ENCODE measurements around the gene TESPA1. TPM values are rescaled to one million over a fixed set of nuclear protein-coding genes. Genes with fewer than 3 reads are reported as not detected.
"Not testable (repeated sequence)": the region's sequence is repeated elsewhere in the genome, so short reads cannot be mapped to it uniquely, and the experiment has no call there.

TESPA1 gene
- 1.5 and 2.1 TPM in 2 replicates for total RNA-seq (2014; rRNA removed; shearing (Covaris generic))

DNA sequence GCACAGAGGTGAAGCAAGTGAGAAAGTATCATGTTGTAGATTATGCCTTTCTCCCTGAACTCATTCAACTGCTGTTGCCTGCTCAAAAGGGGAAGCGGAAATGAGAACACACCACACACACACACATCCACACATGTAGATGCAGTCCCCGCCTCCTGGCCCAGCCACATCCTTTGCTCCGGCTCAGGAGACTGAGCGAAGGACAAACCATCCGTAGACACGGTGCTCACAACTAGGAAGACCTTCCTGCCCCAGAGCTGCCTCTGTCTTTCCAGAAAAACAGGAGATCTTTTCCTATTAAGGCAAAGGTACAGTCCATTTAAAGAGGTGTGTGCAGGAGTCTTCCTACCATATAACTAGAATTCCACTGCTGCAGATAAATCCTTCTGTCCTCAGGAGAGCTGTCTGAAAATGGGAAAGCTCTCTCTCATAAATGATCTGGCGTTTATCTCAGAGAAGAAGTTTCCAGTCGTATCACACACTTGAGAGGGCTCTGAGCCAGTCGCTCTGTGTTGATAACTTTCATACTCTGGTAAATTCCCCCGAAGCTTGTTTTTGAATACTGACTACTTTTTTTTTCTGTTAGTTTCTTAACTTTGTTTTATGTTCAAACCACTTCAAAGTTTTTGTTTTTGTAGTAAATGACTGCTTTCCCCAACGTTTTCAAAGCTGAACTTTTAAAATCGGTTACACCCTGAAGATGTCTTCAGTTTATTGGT is at the start of gene TESPA1:
TESPA1 (minus strand) TSS at position 105 of the 719 bp plus-strand sequence. CDS start 10,200 bp downstream, outside the sequence.
- DNase-seq (ENCODE audit: low read depth), result peak; percentile 41

GRCh38 chr12:55034218-55034617 is 49.7 kb upstream of the TESPA1 start:
- DNase-seq (ENCODE audit: low read depth), result no peak

GRCh38 chr12:55025508-55025907 is 40.9 kb upstream of the TESPA1 start:
- DNase-seq (ENCODE audit: low read depth), result no peak

- DNase-seq (ENCODE audit: low read depth), result no peak
Measured at GRCh38 chr12:55024575-55024974, 40.0 kb upstream of the TESPA1 start.

- DNase-seq (ENCODE audit: low read depth), result peak; percentile 33
Measured at GRCh38 chr12:55019784-55020183, 35.2 kb upstream of the TESPA1 start, which contains the start of gene NEUROD4. Gene NEUROD4 (plus strand): TSS chr12:55019974. CDS start chr12:55026440, 6,466 bp downstream.

- no peak for DNase-seq (ENCODE audit: low read depth)
Measured at GRCh38 chr12:55017416-55017925, 32.9 kb upstream of the TESPA1 start.

DNA sequence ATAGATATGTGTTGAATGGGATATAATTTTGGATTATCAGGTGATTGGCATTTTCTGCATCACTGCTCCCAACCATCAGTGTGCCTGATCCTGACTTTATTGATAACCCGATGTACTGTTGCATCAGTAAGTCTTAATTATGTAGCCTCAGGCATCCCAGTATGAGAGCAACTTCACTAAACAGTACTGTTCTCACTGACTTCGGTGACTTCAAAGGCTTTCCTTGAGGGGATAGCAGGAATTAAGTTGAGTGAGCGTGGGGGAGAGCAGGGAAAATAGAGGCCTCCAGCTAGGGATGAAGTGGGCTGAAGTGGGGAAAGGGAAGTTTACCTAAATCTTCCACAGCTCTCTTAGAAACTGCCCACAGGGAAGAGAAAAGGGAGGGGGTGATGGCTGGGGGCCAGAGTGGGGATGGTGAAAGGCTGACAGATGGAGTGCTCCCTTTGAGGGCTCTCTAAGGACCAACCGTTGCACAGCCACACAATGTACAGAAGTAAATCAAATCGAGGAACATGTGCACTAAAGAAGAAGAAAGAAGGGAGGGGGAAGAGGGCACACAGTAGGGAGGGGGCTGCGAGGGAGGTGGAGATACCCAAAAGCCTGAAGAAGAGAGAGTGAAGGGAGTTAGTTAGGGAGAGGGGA is 24.5 kb upstream of the TESPA1 start:
- no peak for DNase-seq (ENCODE audit: low read depth)

GRCh38 chr12:55002355-55002754 is 17.8 kb upstream of the TESPA1 start:
- no peak for DNase-seq (ENCODE audit: low read depth)

GRCh38 chr12:55001198-55001868 is 16.8 kb upstream of the TESPA1 start:
- no peak for DNase-seq (ENCODE audit: low read depth)

GRCh38 chr12:54998958-54999510 is 14.5 kb upstream of the TESPA1 start:
- no peak for DNase-seq (ENCODE audit: low read depth)

DNA sequence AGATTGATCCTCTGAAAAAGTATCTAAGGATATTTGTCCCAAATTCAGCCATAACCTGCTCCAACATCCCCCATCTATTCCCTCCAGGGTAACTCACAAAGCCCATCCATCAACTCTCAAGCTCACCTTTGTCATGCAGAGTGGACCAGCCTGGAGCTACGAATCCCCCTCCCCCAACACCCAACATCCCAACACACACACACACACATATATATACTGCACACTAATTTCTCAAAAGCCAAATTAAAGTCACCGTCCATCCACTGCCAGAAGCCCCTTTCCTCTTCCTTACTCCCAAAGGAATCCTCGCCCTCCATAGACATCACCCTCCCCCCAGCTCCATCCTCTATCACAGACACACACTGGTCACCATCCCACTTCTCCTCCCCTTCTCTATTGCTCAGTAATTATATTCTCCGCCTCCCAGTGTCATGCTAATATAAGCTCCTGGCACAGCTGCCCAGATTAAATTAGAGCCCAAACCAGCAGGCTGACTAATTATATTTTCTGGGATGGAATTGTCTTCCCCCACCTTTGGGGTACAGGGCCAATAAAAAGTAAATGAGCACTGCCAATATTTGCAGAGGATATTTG is 13.5 kb upstream of the TESPA1 start:
- DNase-seq (ENCODE audit: low read depth), result no peak

GRCh38 chr12:54996205-54996604 is 11.6 kb upstream of the TESPA1 start:
- DNase-seq (ENCODE audit: low read depth), result no peak

DNA sequence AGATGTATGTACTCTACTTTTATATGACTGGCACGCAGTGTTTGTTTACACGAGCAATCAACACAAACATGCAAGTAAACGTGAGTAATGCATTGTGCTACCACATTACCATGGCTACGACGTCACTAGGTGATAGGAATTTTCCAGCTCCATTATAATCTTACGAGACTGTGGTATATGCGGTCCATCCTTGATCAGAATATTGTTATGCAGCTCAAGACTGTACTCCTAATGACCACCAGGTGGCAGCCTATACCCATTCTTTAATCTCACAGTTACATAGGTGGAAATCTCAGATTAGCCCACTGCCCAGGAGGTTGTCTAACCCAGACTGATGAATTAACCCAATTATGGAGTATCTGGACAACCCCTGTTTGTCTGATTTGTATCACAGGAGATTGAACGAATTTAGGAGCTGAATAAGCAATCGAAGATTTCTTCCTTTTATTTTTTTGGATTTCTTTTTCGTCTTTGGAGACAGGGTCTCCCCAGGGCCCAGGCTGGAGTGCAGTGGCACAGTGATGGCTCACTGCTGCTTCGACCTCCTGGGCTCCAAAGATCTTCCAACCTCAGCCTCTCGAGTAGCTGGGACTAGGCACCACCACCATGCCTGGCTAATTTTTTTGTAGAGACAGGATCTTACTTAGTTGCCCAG is 8.7 kb upstream of the TESPA1 start:
- peak; percentile 63 for DNase-seq (ENCODE audit: low read depth)

GRCh38 chr12:54991991-54992375 is 7.4 kb upstream of the TESPA1 start:
- DNase-seq (ENCODE audit: low read depth), result no peak

GRCh38 chr12:54991161-54991990 is 6.8 kb upstream of the TESPA1 start:
- DNase-seq (ENCODE audit: low read depth), result no peak

DNA sequence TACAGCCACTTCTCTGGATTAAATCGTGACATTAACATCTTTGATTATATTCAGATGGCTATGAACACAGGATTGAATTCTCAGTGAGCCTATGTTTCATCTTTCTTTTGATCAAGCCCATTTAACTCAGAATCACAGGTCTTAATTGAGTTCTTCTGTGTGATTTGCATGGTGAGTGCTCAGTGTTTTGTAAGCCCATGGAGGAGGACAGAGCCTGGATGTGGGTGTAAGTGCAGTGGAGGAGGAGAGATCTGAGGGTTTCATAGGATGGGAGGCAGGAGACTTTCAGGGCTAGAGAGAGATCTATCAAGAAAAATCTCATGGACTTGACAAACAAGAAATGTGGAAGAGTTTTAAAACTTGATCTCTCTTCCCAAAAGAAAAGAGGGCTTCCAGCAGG is 5.3 kb upstream of the TESPA1 start:
- DNase-seq (ENCODE audit: low read depth), result no peak

DNA sequence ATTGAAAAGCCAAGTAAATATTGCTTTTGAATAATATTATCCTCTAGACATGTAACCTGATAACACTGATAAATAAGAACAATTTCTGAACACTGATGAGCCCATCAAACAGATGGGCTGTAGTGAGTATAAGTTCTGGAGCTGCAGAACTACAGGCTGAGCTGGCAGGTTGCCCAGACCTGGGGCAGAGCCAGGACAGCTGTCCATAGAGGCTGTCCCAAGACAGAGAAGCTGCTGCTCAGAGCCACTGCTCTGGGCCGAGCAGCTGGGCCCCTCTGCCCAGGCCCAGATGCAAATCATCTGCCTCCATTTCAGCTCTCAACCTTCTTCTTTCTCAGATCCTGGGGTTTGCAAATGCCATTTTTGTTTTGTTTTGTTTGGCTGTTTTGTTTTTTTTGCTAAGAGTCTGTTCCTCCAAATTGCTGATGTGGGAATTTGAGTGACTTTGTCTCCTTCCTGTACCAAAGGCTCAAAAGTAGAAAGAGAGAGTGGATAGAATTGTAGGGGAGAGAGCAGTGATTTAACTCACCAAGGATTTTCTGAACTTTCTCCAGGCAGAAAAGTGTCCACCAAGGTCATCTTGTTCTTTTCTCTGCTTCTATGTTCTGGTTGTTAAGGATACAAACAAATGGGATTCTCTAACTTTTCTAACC is 4.0 kb upstream of the TESPA1 start:
- no peak for DNase-seq (ENCODE audit: low read depth)

- DNase-seq (ENCODE audit: low read depth), result no peak
Measured at GRCh38 chr12:54987611-54988231, 3.2 kb upstream of the TESPA1 start.

DNA sequence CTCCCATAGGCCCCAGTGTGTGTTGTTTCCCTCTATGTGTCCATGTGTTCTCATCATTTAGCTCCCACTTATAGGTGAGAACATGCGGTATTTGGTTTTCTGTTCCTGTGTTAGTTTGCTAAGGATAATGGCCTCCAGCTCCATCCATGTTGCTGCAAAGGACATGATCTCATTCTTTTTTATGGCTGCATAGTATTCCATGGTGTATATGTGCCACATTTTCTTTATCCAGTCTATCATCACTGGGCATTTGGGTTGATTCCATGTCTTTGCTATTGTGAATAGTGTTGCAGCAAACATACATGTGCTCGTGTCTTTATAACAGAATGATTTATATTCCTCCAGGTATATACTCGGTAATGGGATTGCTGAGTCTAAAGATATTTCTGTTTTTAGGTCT is 2.2 kb upstream of the TESPA1 start:
- not testable (repeated sequence) for DNase-seq (ENCODE audit: low read depth)

Data from M059J (cell line).